ENCODE results near the gene ANKDD1A. TPM values are rescaled to one million over a fixed set of nuclear protein-coding genes. Genes with fewer than 3 reads are reported as not detected.

Gene ANKDD1A
- total and polyA plus RNA-seq, 2 donors (not counting 1 experiment from before 2014, with no cell fraction given): 8.2 to 13.2 TPM

DNA sequence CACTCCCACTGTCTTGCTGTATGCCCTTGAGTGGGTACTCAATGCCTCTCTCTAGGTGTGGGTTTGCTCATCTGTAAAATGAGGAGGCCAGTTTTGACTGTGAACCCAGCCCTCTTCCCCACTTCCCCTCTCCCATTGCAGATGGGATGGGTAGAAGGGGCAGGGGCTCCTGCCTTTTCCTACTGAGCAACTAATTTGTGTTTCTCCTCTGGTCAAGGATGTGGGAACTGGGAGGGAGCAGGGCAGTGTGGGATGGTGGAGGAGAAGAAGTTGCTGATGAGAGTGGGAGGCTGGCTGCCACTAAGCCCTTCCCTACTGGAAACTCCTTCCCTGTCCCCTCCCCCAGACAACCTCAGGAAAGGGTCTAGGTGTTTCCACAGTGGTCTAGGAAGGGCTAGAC, 20.1 kb upstream of the ANKDD1A start:
- Histone ChIP-seq H4K20me1 (ENCODE audit: control insufficient read depth, extremely low read depth, insufficient read depth, low read length) (no peaks in the 10 kb centered on the region), H3K4me1 (ENCODE audit: control insufficient read depth, extremely low read depth, insufficient read depth, low read length) (peaks cover 10% of the 10 kb centered on the region), H3K9me3 (ENCODE audit: control insufficient read depth, insufficient read depth, low read depth, low read length) (no peaks in the 10 kb centered on the region), H2AFZ (ENCODE audit: low read length) (no peak overlapping the region), H3K27me3 (ENCODE audit: control insufficient read depth, insufficient read depth, low read length) (no peaks in the 10 kb centered on the region), H3K79me2 (ENCODE audit: control insufficient read depth, insufficient read depth, low read length) (no peaks in the 10 kb centered on the region), H3K4me3 (replicated peaks in 1 of 4; ENCODE audit: control extremely low read depth in 1 of 4, insufficient read depth in 1 of 4, low read depth in 3 of 4, low read length in 4 of 4) (no peak overlapping the region), H3K4me2 (ENCODE audit: extremely low read depth, insufficient read depth, low read length) (no peak overlapping the region), H3K36me3 (ENCODE audit: control insufficient read depth, insufficient read depth, low read length) (no peaks in the 10 kb centered on the region), H3K27ac (ENCODE audit: insufficient read depth, low read length) (no peak overlapping the region), H3K9ac (ENCODE audit: insufficient read depth, low read length) (no peak overlapping the region)
- no peak for DNase-seq (ENCODE audit: low read depth in 2 of 2)
- TF ChIP-seq EZH2 (IDR thresholded peaks at IDR 0.05; ENCODE audit: low read length, missing control alignments): no peak
- TF ChIP-seq, protein P1, sequence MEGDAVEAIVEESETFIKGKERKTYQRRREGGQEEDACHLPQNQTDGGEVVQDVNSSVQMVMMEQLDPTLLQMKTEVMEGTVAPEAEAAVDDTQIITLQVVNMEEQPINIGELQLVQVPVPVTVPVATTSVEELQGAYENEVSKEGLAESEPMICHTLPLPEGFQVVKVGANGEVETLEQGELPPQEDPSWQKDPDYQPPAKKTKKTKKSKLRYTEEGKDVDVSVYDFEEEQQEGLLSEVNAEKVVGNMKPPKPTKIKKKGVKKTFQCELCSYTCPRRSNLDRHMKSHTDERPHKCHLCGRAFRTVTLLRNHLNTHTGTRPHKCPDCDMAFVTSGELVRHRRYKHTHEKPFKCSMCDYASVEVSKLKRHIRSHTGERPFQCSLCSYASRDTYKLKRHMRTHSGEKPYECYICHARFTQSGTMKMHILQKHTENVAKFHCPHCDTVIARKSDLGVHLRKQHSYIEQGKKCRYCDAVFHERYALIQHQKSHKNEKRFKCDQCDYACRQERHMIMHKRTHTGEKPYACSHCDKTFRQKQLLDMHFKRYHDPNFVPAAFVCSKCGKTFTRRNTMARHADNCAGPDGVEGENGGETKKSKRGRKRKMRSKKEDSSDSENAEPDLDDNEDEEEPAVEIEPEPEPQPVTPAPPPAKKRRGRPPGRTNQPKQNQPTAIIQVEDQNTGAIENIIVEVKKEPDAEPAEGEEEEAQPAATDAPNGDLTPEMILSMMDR (conservative IDR thresholded peaks at IDR 0.05 in 1 of 2, IDR thresholded peaks at IDR 0.05 in 1 of 2; ENCODE audit: low read depth in 1 of 2, low read length in 2 of 2): no peak

DNA sequence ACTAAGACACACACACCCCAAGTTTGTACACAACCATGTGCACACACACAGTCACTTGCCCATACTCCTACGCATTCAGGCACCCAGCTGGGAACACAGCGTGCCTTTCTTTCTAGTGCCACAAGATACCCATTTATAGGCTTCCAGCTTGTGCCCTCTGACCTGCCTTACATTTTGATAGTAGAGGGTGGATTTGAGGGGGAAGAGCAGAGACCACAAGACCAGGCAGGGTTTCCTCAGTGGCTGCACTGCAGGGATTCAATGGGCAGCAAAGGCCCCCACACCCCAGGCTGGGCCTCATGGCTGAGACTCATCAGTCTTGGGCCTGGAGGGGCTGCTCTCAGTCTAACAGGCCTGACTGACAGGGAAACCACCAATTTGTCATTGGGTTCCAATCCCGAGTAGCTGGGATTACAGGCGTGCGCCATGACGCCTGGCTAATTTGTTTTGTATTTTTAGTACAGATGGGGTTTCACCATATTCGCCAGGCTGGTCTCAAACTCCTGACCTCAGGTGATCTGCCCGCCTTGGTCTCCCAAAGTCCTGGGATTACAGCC, 18.8 kb upstream of the ANKDD1A start:
- no peaks in the 10 kb centered on the region for H3K27me3 ChIP-seq (ENCODE audit: control insufficient read depth, insufficient read depth, low read length)
- peaks cover 19% of the 10 kb centered on the region for H3K4me1 ChIP-seq (ENCODE audit: control insufficient read depth, extremely low read depth, insufficient read depth, low read length)
- no peak for DNase-seq (ENCODE audit: low read depth in 2 of 2)
- no peak overlapping the region for H3K4me3 ChIP-seq (replicated peaks in 1 of 4; ENCODE audit: control extremely low read depth in 1 of 4, insufficient read depth in 1 of 4, low read depth in 3 of 4, low read length in 4 of 4)
- no peak overlapping the region for H3K9ac ChIP-seq (ENCODE audit: insufficient read depth, low read length)
- no peaks in the 10 kb centered on the region for H3K36me3 ChIP-seq (ENCODE audit: control insufficient read depth, insufficient read depth, low read length)
- H4K20me1 ChIP-seq (ENCODE audit: control insufficient read depth, extremely low read depth, insufficient read depth, low read length): no peaks in the 10 kb centered on the region
- no peak for TF ChIP-seq EZH2 (IDR thresholded peaks at IDR 0.05; ENCODE audit: low read length, missing control alignments)
- TF ChIP-seq, protein P1 (conservative IDR thresholded peaks at IDR 0.05 in 1 of 2, IDR thresholded peaks at IDR 0.05 in 1 of 2; ENCODE audit: low read depth in 1 of 2, low read length in 2 of 2): no peak
- no peak overlapping the region for H3K4me2 ChIP-seq (ENCODE audit: extremely low read depth, insufficient read depth, low read length)
- H3K9me3 ChIP-seq (ENCODE audit: control insufficient read depth, insufficient read depth, low read depth, low read length): no peaks in the 10 kb centered on the region
- no peak overlapping the region for H2AFZ ChIP-seq (ENCODE audit: low read length)
- no peaks in the 10 kb centered on the region for H3K79me2 ChIP-seq (ENCODE audit: control insufficient read depth, insufficient read depth, low read length)
- H3K27ac ChIP-seq (ENCODE audit: insufficient read depth, low read length): no peak overlapping the region

DNA sequence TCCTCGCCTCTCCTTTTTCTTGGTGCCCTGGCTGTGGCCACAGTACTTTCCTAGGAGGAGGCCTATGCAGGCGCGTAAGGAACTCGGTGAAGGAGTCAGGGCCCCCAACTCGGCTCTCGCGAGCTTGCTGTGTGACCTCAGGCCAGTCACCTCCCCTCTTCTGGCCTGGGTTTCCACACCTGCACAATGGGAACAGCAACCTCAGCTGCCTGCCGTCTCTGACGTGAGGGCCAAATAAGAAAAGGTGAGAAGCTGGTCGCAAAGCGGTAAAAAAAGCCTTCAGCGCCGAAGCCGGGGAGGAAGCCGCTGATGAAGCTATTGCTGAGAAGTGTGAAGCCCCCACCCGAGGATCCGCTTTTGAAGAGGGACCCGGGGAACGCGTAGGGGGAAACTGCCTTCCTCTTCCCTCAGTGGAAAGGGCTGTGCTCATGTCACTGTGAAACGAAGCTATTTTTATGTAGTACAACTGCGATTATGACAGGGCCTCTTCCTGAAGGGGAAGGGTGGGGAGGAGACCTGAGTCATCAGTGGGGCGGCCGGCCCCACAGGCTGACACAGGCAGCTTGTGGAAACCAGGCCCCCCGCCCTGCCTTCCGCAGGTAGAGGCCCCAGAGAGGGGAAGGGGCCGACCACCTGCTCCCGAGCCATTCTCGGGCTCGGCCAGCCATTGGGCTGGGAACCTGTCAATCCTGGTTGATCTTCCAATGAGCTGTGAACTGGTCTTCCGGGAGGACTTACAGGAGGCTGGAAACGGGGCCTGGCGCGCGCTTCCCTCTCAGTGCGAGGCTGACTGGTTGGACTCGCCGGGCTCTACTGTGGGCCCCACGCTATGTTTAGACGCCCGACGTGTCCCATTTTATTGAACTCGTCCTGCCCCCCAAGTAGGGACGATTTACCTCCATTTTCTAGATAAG, 18.0 kb upstream of the ANKDD1A start:
- Histone ChIP-seq H3K9me3 (ENCODE audit: control insufficient read depth, insufficient read depth, low read depth, low read length) (no peaks in the 10 kb centered on the region), H3K27me3 (ENCODE audit: control insufficient read depth, insufficient read depth, low read length) (no peaks in the 10 kb centered on the region), H3K36me3 (ENCODE audit: control insufficient read depth, insufficient read depth, low read length) (no peaks in the 10 kb centered on the region), H3K4me1 (ENCODE audit: control insufficient read depth, extremely low read depth, insufficient read depth, low read length) (peaks cover 19% of the 10 kb centered on the region), H3K9ac (ENCODE audit: insufficient read depth, low read length) (no peak overlapping the region), H3K79me2 (ENCODE audit: control insufficient read depth, insufficient read depth, low read length) (no peaks in the 10 kb centered on the region), H2AFZ (ENCODE audit: low read length) (peak overlapping the region; percentile 61), H3K4me2 (ENCODE audit: extremely low read depth, insufficient read depth, low read length) (peak overlapping the region; percentile 45), H3K4me3 (replicated peaks in 1 of 4; ENCODE audit: control extremely low read depth in 1 of 4, insufficient read depth in 1 of 4, low read depth in 3 of 4, low read length in 4 of 4) (peak overlapping the region in 1 of 4 experiments; percentile 8), H4K20me1 (ENCODE audit: control insufficient read depth, extremely low read depth, insufficient read depth, low read length) (no peaks in the 10 kb centered on the region), H3K27ac (ENCODE audit: insufficient read depth, low read length) (peak overlapping the region; percentile 51)
- peak; percentile 94 to 96 for DNase-seq (ENCODE audit: low read depth in 2 of 2)
- no peak for TF ChIP-seq EZH2 (IDR thresholded peaks at IDR 0.05; ENCODE audit: low read length, missing control alignments)
- TF ChIP-seq, protein P1 (conservative IDR thresholded peaks at IDR 0.05 in 1 of 2, IDR thresholded peaks at IDR 0.05 in 1 of 2; ENCODE audit: low read depth in 1 of 2, low read length in 2 of 2): no peak

Data from fibroblast of lung (primary cell).